ENCODE measurements around the gene TGM5. TPM values are rescaled to one million over a fixed set of nuclear protein-coding genes. Genes with fewer than 3 reads are reported as not detected.

Gene TGM5
- total and polyA plus RNA-seq, 2 experiments from 2014 or later = not detected

DNA sequence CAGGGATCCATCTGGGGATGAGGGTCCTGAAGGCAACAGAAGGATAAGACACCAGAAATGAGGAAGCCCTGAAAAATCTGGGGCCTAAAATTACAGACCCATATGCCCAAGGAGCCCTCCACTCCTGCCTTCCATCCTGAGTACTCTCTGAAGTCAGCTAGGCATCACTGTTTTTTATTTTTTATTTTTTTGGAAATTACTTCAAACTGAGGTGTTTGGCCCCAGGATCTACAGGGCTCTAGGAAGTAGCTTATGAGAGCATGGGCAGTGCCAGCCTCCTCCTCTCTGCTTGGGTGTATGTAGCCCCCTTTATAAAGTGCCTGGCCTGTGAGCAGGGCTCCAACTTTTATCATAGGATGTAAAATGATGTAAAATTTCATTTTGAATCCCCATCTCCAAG lies 53.8 kb downstream of the TGM5 start:
- H3K4me3 Mint-ChIP-seq = no peak overlapping the region
- no peak overlapping the region for H3K4me2 ChIP-seq
- no peaks in the 10 kb centered on the region for H3K36me3 ChIP-seq (ENCODE audit: insufficient read depth)
- H3K27ac Mint-ChIP-seq = no peak overlapping the region
- no peaks in the 10 kb centered on the region for H4K20me1 ChIP-seq (replicated peaks; ENCODE audit: insufficient read depth)
- H3K27me3 ChIP-seq (ENCODE audit: insufficient read depth) = no peaks in the 10 kb centered on the region
- H3K27me3 Mint-ChIP-seq (ENCODE audit: insufficient read depth, low read depth, poor library complexity) = peaks cover 8% of the 10 kb centered on the region
- H3F3A ChIP-seq (replicated peaks; ENCODE audit: low read depth) = no peaks in the 10 kb centered on the region
- H3K4me1 Mint-ChIP-seq = peaks cover 12% of the 10 kb centered on the region; the same call in 2 of the 3 replicates
- DNase-seq (ENCODE audit: low spot score) = no peak
- no peaks in the 10 kb centered on the region for H3K9me3 Mint-ChIP-seq
- no peak overlapping the region for H2AFZ ChIP-seq
- no peak overlapping the region for H3K4me3 ChIP-seq
- ATAC-seq = no peak
- no peaks in the 10 kb centered on the region for H3K4me1 ChIP-seq (ENCODE audit: insufficient read depth)
- no peak overlapping the region for H3K27ac ChIP-seq (ENCODE audit: low read depth)
- H3K36me3 Mint-ChIP-seq (ENCODE audit: low read depth) = no peaks in the 10 kb centered on the region
- TF ChIP-seq NANOG (IDR thresholded peaks at IDR 0.05; ENCODE audit: borderline replicate concordance) (no peak), CREB1 (CRISPR knock-in tag; IDR thresholded peaks at IDR 0.05; ENCODE audit: low read depth) (no peak), JUNB (IDR thresholded peaks at IDR 0.05; ENCODE audit: unreplicated experiment) (no peak), POLR2AphosphoS5 (IDR thresholded peaks at IDR 0.05; ENCODE audit: low read depth) (no peak), ZNF114 (CRISPR knock-in tag; IDR thresholded peaks at IDR 0.05) (no peak), EZH2phosphoT487 (IDR thresholded peaks at IDR 0.05; ENCODE audit: unreplicated experiment) (no peak), EZH2 (IDR thresholded peaks at IDR 0.05; ENCODE audit: low read depth, unreplicated experiment) (no peak), ZNF331 (CRISPR knock-in tag; IDR thresholded peaks at IDR 0.05; ENCODE audit: low read depth) (no peak), STAT1 (IDR thresholded peaks at IDR 0.05; ENCODE audit: unreplicated experiment) (no peak)
- TF ChIP-seq, protein P1, sequence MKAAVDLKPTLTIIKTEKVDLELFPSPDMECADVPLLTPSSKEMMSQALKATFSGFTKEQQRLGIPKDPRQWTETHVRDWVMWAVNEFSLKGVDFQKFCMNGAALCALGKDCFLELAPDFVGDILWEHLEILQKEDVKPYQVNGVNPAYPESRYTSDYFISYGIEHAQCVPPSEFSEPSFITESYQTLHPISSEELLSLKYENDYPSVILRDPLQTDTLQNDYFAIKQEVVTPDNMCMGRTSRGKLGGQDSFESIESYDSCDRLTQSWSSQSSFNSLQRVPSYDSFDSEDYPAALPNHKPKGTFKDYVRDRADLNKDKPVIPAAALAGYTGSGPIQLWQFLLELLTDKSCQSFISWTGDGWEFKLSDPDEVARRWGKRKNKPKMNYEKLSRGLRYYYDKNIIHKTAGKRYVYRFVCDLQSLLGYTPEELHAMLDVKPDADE (IDR thresholded peaks at IDR 0.05) = no peak
- TF ChIP-seq, protein P2, sequence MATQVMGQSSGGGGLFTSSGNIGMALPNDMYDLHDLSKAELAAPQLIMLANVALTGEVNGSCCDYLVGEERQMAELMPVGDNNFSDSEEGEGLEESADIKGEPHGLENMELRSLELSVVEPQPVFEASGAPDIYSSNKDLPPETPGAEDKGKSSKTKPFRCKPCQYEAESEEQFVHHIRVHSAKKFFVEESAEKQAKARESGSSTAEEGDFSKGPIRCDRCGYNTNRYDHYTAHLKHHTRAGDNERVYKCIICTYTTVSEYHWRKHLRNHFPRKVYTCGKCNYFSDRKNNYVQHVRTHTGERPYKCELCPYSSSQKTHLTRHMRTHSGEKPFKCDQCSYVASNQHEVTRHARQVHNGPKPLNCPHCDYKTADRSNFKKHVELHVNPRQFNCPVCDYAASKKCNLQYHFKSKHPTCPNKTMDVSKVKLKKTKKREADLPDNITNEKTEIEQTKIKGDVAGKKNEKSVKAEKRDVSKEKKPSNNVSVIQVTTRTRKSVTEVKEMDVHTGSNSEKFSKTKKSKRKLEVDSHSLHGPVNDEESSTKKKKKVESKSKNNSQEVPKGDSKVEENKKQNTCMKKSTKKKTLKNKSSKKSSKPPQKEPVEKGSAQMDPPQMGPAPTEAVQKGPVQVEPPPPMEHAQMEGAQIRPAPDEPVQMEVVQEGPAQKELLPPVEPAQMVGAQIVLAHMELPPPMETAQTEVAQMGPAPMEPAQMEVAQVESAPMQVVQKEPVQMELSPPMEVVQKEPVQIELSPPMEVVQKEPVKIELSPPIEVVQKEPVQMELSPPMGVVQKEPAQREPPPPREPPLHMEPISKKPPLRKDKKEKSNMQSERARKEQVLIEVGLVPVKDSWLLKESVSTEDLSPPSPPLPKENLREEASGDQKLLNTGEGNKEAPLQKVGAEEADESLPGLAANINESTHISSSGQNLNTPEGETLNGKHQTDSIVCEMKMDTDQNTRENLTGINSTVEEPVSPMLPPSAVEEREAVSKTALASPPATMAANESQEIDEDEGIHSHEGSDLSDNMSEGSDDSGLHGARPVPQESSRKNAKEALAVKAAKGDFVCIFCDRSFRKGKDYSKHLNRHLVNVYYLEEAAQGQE (IDR thresholded peaks at IDR 0.05; ENCODE audit: unreplicated experiment) = no peak
- TF ChIP-seq, protein P3, sequence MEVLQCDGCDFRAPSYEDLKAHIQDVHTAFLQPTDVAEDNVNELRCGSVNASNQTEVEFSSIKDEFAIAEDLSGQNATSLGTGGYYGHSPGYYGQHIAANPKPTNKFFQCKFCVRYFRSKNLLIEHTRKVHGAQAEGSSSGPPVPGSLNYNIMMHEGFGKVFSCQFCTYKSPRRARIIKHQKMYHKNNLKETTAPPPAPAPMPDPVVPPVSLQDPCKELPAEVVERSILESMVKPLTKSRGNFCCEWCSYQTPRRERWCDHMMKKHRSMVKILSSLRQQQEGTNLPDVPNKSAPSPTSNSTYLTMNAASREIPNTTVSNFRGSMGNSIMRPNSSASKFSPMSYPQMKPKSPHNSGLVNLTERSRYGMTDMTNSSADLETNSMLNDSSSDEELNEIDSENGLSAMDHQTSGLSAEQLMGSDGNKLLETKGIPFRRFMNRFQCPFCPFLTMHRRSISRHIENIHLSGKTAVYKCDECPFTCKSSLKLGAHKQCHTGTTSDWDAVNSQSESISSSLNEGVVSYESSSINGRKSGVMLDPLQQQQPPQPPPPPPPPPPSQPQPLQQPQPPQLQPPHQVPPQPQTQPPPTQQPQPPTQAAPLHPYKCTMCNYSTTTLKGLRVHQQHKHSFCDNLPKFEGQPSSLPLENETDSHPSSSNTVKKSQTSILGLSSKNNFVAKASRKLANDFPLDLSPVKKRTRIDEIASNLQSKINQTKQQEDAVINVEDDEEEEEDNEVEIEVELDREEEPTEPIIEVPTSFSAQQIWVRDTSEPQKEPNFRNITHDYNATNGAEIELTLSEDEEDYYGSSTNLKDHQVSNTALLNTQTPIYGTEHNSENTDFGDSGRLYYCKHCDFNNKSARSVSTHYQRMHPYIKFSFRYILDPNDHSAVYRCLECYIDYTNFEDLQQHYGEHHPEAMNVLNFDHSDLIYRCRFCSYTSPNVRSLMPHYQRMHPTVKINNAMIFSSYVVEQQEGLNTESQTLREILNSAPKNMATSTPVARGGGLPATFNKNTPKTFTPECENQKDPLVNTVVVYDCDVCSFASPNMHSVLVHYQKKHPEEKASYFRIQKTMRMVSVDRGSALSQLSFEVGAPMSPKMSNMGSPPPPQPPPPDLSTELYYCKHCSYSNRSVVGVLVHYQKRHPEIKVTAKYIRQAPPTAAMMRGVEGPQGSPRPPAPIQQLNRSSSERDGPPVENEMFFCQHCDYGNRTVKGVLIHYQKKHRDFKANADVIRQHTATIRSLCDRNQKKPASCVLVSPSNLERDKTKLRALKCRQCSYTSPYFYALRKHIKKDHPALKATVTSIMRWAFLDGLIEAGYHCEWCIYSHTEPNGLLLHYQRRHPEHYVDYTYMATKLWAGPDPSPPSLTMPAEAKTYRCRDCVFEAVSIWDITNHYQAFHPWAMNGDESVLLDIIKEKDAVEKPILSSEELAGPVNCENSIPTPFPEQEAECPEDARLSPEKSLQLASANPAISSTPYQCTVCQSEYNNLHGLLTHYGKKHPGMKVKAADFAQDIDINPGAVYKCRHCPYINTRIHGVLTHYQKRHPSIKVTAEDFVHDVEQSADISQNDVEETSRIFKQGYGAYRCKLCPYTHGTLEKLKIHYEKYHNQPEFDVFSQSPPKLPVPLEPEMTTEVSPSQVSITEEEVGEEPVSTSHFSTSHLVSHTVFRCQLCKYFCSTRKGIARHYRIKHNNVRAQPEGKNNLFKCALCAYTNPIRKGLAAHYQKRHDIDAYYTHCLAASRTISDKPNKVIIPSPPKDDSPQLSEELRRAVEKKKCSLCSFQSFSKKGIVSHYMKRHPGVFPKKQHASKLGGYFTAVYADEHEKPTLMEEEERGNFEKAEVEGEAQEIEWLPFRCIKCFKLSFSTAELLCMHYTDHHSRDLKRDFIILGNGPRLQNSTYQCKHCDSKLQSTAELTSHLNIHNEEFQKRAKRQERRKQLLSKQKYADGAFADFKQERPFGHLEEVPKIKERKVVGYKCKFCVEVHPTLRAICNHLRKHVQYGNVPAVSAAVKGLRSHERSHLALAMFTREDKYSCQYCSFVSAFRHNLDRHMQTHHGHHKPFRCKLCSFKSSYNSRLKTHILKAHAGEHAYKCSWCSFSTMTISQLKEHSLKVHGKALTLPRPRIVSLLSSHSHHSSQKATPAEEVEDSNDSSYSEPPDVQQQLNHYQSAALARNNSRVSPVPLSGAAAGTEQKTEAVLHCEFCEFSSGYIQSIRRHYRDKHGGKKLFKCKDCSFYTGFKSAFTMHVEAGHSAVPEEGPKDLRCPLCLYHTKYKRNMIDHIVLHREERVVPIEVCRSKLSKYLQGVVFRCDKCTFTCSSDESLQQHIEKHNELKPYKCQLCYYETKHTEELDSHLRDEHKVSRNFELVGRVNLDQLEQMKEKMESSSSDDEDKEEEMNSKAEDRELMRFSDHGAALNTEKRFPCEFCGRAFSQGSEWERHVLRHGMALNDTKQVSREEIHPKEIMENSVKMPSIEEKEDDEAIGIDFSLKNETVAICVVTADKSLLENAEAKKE (CRISPR knock-in tag; IDR thresholded peaks at IDR 0.05) = no peak
- TF ChIP-seq, protein P4, sequence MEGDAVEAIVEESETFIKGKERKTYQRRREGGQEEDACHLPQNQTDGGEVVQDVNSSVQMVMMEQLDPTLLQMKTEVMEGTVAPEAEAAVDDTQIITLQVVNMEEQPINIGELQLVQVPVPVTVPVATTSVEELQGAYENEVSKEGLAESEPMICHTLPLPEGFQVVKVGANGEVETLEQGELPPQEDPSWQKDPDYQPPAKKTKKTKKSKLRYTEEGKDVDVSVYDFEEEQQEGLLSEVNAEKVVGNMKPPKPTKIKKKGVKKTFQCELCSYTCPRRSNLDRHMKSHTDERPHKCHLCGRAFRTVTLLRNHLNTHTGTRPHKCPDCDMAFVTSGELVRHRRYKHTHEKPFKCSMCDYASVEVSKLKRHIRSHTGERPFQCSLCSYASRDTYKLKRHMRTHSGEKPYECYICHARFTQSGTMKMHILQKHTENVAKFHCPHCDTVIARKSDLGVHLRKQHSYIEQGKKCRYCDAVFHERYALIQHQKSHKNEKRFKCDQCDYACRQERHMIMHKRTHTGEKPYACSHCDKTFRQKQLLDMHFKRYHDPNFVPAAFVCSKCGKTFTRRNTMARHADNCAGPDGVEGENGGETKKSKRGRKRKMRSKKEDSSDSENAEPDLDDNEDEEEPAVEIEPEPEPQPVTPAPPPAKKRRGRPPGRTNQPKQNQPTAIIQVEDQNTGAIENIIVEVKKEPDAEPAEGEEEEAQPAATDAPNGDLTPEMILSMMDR (conservative IDR thresholded peaks at IDR 0.05; ENCODE audit: low read depth in 2 of 2) = no peak
- H3K79me2 ChIP-seq (replicated peaks; ENCODE audit: insufficient read depth) = no peaks in the 10 kb centered on the region
- H3K9me2 ChIP-seq (ENCODE audit: insufficient read depth) = no peaks in the 10 kb centered on the region
